ENCODE measurements around the gene ELF1. TPM values are rescaled to one million over a fixed set of nuclear protein-coding genes. Genes with fewer than 3 reads are reported as not detected.
A peak's percentile ranks its signal among the peaks of the same experiment; 100 is the strongest.

The ELF1 gene
- total RNA-seq, 1 experiment from 2014 or later, result 18.7 TPM

DNA sequence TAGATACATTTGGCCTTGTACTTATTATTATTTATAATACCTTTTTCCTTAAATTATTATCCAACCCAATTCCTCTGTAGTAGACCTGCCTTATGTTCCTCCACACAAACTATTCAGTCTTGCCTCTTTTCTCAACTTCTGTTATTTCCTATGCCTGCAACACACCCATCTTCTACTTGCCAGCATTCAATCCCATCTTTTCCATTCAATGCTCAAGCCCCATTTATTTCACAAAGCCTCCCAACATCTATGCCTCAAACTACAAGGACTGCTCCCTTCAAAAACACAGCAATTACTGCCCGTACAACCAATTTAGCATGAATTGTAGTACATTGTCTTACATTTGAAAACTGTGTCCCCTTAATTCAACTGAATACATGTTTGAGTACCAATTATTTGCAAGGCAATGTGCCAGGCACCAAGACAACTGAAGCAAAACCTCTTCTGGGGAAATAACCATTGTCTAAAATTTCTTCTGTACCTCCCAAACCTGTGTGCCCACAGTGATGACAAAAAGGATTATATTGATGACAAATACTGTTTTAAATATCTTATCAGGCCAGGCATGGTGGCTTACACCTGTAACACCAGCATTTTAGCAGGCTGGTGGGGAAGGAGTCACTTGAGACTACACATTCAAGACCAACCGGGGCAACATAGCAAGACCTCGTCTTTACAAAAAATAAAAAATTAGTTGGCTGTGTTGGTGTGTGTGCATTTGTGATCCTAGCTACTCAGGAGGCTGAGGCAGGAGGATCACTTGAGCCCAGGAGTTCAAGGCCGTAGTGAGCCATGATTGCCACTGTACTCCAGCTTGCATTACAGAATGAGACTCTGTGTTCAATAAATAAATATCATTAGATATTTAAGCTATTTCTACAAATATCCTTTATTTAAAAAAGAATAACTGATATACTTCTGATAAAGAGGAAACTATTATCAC lies 35.1 kb downstream of the ELF1 start:
- Mint-ChIP-seq H3K9me3 (no peaks in the 10 kb centered on the region), H3K4me1 (peaks cover 21% of the 10 kb centered on the region), H3K27ac (peak overlapping the region; percentile 62), H3K4me3 (no peak overlapping the region), H3K27me3 (ENCODE audit: low read depth) (no peaks in the 10 kb centered on the region), H3K36me3 (no peaks in the 10 kb centered on the region)
- DNase-seq (ENCODE audit: low spot score), result no peak
- TF ChIP-seq GRHL2 (CRISPR knock-in tag; IDR thresholded peaks at IDR 0.05; ENCODE audit: insufficient replicate concordance, severe bottlenecking), result no peak
- TF ChIP-seq, protein P1, sequence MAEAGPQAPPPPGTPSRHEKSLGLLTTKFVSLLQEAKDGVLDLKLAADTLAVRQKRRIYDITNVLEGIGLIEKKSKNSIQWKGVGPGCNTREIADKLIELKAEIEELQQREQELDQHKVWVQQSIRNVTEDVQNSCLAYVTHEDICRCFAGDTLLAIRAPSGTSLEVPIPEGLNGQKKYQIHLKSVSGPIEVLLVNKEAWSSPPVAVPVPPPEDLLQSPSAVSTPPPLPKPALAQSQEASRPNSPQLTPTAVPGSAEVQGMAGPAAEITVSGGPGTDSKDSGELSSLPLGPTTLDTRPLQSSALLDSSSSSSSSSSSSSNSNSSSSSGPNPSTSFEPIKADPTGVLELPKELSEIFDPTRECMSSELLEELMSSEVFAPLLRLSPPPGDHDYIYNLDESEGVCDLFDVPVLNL (CRISPR knock-in tag; IDR thresholded peaks at IDR 0.05; ENCODE audit: borderline replicate concordance, low read depth), result no peak
- TF ChIP-seq, protein P2, sequence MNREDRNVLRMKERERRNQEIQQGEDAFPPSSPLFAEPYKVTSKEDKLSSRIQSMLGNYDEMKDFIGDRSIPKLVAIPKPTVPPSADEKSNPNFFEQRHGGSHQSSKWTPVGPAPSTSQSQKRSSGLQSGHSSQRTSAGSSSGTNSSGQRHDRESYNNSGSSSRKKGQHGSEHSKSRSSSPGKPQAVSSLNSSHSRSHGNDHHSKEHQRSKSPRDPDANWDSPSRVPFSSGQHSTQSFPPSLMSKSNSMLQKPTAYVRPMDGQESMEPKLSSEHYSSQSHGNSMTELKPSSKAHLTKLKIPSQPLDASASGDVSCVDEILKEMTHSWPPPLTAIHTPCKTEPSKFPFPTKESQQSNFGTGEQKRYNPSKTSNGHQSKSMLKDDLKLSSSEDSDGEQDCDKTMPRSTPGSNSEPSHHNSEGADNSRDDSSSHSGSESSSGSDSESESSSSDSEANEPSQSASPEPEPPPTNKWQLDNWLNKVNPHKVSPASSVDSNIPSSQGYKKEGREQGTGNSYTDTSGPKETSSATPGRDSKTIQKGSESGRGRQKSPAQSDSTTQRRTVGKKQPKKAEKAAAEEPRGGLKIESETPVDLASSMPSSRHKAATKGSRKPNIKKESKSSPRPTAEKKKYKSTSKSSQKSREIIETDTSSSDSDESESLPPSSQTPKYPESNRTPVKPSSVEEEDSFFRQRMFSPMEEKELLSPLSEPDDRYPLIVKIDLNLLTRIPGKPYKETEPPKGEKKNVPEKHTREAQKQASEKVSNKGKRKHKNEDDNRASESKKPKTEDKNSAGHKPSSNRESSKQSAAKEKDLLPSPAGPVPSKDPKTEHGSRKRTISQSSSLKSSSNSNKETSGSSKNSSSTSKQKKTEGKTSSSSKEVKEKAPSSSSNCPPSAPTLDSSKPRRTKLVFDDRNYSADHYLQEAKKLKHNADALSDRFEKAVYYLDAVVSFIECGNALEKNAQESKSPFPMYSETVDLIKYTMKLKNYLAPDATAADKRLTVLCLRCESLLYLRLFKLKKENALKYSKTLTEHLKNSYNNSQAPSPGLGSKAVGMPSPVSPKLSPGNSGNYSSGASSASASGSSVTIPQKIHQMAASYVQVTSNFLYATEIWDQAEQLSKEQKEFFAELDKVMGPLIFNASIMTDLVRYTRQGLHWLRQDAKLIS (CRISPR knock-in tag; IDR thresholded peaks at IDR 0.05; ENCODE audit: borderline replicate concordance), result no peak
- TF ChIP-seq SOX15 (CRISPR knock-in tag; IDR thresholded peaks at IDR 0.05), result no peak
- TF ChIP-seq, protein P3, sequence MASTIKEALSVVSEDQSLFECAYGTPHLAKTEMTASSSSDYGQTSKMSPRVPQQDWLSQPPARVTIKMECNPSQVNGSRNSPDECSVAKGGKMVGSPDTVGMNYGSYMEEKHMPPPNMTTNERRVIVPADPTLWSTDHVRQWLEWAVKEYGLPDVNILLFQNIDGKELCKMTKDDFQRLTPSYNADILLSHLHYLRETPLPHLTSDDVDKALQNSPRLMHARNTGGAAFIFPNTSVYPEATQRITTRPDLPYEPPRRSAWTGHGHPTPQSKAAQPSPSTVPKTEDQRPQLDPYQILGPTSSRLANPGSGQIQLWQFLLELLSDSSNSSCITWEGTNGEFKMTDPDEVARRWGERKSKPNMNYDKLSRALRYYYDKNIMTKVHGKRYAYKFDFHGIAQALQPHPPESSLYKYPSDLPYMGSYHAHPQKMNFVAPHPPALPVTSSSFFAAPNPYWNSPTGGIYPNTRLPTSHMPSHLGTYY (CRISPR knock-in tag; IDR thresholded peaks at IDR 0.05), result no peak
- TF ChIP-seq, protein P4, sequence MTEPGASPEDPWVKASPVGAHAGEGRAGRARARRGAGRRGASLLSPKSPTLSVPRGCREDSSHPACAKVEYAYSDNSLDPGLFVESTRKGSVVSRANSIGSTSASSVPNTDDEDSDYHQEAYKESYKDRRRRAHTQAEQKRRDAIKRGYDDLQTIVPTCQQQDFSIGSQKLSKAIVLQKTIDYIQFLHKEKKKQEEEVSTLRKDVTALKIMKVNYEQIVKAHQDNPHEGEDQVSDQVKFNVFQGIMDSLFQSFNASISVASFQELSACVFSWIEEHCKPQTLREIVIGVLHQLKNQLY (CRISPR knock-in tag; IDR thresholded peaks at IDR 0.05), result no peak
- TF ChIP-seq, protein P5, sequence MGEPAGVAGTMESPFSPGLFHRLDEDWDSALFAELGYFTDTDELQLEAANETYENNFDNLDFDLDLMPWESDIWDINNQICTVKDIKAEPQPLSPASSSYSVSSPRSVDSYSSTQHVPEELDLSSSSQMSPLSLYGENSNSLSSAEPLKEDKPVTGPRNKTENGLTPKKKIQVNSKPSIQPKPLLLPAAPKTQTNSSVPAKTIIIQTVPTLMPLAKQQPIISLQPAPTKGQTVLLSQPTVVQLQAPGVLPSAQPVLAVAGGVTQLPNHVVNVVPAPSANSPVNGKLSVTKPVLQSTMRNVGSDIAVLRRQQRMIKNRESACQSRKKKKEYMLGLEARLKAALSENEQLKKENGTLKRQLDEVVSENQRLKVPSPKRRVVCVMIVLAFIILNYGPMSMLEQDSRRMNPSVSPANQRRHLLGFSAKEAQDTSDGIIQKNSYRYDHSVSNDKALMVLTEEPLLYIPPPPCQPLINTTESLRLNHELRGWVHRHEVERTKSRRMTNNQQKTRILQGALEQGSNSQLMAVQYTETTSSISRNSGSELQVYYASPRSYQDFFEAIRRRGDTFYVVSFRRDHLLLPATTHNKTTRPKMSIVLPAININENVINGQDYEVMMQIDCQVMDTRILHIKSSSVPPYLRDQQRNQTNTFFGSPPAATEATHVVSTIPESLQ (CRISPR knock-in tag; IDR thresholded peaks at IDR 0.05), result no peak
- TF ChIP-seq ELF4 (CRISPR knock-in tag; IDR thresholded peaks at IDR 0.05; ENCODE audit: low read depth), result no peak
- no peak for TF ChIP-seq CBFB (CRISPR knock-in tag; IDR thresholded peaks at IDR 0.05; ENCODE audit: low read depth)
- no peak for TF ChIP-seq NFE2L1 (CRISPR knock-in tag; IDR thresholded peaks at IDR 0.05)
- TF ChIP-seq, protein P6, sequence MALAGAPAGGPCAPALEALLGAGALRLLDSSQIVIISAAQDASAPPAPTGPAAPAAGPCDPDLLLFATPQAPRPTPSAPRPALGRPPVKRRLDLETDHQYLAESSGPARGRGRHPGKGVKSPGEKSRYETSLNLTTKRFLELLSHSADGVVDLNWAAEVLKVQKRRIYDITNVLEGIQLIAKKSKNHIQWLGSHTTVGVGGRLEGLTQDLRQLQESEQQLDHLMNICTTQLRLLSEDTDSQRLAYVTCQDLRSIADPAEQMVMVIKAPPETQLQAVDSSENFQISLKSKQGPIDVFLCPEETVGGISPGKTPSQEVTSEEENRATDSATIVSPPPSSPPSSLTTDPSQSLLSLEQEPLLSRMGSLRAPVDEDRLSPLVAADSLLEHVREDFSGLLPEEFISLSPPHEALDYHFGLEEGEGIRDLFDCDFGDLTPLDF (CRISPR knock-in tag; IDR thresholded peaks at IDR 0.05), result no peak
- no peak for TF ChIP-seq FOXP1 (CRISPR knock-in tag; IDR thresholded peaks at IDR 0.05; ENCODE audit: borderline replicate concordance)
- TF ChIP-seq, protein P7, sequence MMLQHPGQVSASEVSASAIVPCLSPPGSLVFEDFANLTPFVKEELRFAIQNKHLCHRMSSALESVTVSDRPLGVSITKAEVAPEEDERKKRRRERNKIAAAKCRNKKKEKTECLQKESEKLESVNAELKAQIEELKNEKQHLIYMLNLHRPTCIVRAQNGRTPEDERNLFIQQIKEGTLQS (CRISPR knock-in tag; conservative IDR thresholded peaks at IDR 0.05), result no peak
- TF ChIP-seq TEAD1 (CRISPR knock-in tag; IDR thresholded peaks at IDR 0.05), result no peak
- TF ChIP-seq OVOL2 (CRISPR knock-in tag; IDR thresholded peaks at IDR 0.05; ENCODE audit: borderline replicate concordance), result no peak
- ChIA-PET POLR2A (no interaction called here), CTCF (no interaction called here)
- ATAC-seq, result no peak

Data from WTC11 (cell line).